NCI-H1092 (cell line): Measurements from ENCODE around the gene ADGRV1.
"Not testable (repeated sequence)": the region's sequence is repeated elsewhere in the genome, so short reads cannot be mapped to it uniquely, and the experiment has no call there.

Experiments
- DNase-seq: peaks from one replicate; lab custom pipeline; 2025; lab: John Stamatoyannopoulos, UW

Gene ADGRV1

DNA sequence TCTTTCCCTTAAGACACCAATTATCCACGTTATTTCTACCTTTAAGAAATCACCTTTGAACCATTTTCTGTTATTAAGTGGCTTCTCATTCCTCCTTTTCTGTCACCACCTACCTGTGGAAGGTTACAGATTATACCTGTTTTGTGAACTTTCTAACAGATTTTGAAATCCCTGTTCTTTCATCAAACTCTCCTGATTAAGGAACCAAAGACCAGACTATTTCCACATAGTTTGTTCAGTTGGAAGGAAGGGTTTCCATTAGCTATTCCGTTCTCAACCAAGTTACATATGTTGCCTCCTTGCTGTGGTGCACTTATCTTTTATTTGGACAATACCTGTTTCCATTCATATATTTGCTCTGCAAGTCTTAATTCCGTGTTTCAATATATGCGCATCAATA, 343.6 kb downstream of the ADGRV1 start:
- DNase-seq, result no peak

DNA sequence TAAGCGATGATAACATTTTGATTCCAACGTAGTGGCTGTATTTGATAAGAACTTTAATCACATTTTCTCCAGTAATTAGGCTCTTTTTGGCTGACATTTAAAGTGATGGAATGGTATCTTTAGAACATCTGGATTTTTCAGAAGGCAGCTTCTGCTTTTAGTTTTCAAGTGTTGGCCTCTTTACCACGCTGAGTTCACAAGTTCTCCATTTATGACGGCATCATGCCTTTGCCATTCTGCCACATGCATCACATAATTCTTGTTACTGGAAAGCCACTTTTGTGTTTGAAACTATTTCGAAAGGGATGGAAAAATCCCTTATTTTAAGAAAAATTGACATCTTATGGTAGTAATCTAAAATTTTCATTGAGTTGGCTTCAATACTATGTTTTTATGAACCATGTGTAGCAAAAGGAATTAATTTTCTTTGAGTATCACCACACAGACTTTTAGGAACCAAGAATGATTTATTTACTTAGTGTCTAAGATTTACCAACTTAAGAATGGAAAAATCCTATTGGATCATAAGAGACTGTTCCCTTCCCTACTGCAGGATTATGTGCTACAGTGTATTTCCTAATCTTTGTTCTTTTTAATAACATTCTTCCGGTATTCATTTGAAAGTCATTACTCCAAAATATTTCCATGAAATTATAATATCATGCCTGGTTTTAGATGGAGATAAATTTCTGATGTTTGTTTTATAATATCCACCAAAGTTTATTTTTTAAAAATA, 344.2 kb downstream of the ADGRV1 start:
- DNase-seq, result no peak

DNA sequence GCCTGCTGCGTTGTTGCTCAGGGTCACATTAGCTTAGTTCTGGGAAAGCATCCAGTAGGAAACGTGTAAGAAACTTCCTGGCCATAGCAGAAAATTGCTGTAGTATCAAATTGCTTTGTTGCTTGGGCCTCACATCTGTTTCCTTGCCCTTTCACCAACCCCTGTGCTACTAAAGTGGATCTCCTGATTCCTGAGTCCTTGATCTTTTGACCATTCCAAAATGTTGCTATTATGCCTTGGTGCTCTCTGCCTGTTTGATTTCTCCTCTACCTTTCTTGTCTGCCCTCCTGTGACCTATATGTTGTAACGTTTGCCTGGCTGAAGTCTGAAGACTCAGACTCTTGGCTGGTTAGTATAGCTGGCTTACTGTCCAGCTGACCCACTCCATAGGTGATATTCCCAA, 350.5 kb downstream of the ADGRV1 start:
- DNase-seq, result no peak

DNA sequence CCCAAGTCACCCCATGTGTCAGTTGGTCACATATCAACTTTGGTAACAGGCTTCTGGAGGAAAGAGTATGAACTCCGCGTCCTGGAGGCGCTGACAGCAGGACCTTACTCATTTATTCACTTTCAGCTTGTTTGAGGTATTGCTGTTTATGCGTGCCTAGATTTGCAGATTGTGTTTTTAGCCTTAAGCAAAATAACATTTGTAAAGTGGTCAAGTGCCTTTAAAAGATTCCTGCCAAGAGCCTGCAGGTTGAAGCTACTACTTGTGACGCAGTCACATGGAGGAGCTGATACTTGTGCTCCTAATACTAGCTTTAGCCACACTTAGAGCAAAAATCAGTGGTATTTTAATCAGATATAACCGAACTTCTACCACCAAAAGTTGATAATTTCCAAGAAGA, 351.3 kb downstream of the ADGRV1 start:
- DNase-seq, result no peak

DNA sequence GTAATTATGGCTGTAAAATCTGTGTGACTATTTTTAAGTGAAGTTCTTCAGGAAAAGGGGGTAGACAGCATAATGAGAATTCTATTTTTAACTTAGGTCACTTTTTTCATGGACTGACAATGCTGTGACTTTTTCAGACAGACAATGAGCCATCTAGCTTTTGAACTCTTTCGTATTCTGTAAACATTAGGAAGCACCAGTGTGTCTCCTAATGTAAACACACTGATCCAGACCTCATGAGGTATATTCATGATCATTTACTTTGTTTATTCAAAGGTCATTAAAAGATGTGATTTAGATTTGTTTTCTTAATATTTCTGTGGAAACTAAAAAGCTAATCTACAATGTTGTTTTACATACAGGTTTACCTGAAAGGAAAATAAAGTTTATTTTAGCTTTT, 352.6 kb downstream of the ADGRV1 start:
- DNase-seq, result no peak

DNA sequence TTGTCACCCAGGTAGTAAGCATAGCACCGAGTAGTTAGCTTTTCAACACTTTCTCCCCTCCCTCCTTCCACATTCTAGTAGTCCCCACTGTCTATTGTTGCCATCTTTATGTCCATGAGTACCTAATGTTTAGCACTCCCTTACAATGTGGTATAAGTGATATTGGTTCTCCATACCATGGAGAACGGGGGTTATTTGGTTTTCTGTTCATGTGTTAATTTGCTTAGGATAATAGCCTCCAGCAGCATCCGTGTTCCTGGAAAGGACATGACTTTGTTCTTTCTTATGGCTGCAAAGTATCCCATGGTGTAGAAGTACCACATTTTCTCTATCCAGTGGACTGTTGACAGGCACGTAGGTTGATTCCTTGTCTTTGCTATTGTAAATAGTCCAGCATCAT, 353.9 kb downstream of the ADGRV1 start:
- no peak for DNase-seq

DNA sequence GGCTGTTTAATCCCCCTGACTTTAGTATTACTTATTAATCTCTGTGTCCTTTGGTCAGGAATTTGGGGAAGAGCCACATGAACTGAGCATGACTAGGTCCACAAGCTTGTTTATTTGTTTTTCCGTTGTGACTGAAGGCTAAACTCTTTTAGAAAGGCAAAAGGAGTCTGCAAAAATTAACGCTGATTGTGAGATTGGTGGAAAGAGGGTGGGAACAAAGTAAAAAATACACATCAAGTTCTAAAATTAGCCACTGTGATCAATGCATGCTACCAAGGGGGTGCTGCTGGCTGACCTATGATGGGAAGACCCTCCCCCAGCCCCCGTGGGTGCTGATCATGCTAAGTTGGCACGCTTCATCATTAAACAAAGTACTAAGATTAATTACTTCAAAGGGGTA, 356.8 kb downstream of the ADGRV1 start:
- no peak for DNase-seq

DNA sequence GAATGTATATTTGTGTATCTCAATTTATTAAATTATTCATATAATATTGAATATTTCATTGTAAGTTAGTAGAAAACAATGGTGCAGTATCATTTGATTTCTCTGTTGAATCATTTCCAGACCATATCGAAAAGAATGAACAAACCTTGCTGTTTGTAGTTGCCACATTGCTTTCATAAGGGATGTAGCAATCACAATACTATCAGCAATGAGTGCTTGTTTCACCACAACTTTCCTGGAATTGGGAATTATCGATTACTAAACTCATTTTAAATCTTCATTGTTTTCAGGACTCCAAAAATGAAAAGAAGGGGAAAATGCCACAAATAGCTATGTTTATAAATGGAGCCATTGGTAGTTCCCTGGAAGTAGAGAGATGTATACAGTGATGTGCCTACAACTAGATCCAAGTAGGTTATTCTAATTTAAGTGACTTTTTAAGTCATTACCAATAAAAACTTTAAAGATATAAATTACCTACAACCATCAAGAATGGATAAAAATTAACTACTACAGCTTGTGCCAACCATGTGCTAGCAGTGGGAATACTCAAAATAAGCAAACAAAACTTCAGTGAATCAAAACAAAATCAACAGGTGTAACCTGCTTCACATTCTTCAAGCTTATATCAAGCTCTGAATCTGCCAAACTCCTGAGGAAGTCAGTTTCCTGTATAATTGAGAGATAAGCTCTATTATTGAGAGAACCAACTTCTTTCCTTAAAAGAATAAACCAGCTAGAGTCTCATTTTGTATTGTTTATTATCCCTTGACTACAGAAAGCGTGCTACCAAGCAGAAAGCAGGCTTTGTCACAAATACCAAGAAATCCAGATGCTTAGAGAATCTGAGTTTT, 358.6 kb downstream of the ADGRV1 start:
- no peak for DNase-seq

DNA sequence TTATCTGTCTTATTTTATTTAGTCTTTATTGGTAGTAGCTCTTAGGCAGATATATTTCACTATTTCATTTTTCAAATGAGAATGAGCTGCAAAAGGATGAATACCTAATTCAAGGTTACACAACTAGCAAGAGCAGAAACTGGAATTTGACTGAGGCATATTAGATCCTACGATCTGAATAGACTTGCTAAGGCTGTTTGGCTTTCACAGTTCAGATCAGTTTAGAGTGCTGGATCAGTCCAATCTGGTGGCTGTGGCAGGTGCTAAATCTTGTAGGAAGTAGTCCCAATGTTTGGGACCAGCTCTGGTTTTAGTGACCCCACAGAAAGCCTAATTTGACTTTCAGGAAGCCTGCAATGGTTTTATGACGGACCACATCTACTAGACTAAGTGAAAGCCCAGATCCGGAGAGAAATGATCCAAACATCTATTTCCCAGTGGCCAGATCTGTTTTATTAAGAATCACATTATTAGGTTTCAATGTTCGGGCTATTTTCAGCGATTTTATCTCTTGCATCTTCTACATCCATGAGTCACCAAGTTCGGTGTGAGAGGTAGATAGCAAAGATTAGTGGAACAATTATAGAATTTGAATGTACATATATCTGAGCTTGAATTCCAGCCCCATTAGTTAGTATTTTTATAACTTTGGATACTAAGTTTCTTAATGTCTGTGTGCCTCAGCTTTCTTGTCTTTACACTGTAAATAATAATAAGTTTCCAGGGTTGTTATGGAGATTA, 359.5 kb downstream of the ADGRV1 start:
- DNase-seq, result no peak

DNA sequence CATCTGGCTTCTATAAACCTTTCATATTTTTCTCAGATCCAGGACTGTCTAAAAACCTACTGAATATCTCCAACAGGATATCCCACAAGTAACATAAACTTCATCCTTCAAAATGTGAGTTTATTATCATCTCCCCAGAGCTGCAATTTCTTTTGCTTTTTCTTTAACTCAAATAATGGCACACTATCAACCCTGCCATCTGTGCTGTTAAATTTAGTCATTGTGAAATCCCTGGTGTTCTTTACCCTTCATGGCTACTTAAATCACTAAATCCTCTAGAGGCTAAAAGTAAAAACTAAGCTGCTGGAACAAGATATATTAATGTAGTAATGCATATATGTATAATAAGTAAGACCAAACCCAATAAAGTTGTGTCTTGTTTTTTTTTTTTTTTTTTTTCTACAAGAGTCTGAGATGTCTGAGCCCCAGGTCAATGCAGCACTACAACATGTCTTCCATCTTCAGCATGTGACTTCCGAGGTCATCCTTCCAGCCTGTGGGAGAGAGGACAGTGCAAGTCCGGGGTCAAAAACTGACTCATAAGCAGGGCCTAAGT, 362.9 kb downstream of the ADGRV1 start:
- DNase-seq, result no peak

DNA sequence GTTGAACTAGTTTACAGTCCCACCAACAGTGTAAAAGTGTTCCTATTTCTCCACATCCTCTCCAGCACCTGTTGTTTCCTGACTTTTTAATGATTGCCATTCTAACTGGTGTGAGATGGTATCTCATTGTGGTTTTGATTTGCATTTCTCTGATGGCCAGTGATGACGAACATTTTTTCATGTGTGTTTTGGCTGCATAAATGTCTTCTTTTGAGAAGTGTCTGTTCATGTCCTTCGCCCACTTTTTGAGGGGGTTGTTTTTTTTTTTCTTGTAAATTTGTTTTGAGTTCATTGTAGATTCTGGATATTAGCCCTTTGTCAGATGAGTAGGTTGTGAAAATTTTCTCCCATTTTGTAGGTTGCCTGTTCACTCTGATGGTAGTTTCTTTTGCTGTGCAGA, 365.6 kb downstream of the ADGRV1 start:
- not testable (repeated sequence) for DNase-seq

DNA sequence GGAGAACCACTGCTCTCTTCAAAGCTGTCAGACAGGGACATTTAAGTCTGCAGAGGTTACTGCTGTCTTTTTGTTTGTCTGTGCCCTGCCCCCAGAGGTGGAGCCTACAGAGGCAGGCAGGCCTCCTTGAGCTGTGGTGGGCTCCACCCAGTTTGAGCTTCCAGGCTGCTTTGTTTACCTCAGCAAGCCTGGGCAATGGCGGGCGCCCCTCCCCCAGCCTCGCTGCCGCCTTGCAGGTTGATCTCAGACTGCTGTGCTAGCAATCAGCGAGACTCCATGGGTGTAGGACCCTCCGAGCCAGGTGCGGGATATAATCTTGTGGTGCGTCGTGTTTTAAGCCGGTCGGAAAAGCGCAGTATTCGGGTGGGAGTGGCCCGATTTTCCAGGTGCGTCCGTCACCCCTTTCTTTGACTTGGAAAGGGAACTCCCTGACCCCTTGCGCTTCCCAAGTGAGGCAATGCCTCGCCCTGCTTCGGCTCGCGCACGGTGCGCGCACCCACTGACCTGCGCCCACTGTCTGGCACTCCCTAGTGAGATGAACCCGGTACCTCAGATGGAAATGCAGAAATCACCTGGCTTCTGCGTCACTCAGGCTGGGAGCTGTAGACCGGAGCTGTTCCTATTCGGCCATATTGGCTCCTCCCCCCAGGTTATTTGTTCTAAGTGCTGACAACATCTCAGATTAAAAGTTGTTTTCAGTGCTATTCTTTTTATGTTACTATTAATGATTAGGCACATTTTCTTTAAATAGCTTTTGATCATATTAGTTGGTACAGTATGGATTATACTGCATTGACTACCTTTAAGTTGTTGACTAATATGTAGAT, 370.6 kb downstream of the ADGRV1 start:
- not testable (repeated sequence) for DNase-seq

DNA sequence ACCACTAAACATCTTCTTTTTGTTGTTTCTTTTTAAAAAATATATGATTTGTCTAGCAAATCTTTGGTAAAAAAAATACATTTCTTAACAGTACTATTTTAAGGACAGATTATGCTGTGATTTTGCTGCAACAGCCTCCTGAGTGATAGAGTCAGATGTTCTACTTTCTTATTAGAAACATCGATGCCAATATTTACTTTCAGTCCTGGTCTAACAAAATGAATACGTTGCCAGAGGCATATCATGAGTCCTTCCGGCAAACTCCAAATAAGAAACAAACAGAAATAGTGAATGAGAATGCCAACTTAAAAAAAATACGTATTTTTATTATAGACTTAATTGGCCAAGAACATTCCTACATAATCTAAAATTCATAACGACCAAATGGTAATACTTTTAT, 371.5 kb downstream of the ADGRV1 start:
- DNase-seq, result no peak

DNA sequence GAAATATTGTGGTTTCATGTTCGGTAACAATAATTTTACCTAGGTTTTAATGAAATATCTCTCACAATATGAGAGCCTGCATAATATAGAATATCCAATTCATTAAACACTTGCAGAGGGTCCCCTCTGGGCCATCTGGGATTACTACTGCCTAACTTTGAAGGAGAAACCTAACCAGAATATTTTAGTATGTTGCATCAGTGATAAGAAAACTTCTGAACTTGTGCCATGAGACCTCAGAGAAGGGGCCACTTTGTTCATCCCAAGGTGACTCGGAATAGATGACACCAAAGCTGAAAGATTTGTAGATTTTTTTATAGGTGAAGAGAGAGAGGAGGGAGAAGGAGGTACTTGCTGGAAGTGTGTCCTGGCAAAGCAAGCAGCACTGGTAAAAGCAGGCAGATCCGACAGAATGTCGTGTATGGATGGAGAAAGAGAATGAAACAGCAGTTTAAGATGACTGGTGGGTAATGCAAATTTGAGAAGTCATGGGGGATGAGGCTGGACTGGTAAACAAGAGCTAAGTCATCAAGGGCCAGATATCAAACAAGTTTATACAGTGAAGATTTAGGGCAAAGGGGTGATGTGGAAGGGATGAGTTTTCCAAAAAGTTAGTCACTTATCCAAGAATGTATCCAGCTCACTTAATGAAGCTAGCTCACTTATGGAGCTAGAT, 372.3 kb downstream of the ADGRV1 start:
- no peak for DNase-seq

DNA sequence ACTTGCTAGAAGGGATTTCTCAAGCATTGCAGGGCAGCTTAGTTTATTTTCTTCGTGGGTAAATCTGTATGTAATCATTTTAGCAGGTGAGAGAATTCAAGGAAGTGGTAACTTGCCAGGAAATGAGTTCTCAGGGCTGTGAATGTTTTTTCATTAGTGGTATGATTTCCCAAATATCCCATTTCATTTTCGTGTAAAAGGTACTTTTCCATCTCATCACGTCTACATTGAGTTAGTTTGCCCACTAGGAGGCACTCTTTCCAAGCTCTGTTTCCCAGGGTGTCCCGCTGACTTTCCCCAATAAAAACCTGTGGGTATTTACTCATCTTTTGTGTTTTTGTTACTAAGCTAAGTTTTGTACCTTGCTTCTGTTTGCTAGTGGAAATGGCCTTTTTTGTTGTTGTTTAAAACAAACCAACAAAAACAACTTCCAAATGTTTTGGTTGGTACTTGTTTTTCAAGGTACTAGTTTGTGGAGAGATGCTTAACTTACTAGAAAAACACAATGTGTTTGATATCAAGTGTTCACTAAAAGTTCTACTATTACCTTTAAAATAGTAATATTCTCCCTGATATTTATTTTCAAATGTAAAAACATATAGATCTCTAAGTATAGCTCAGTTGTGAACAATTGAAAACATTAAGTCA, 373.6 kb downstream of the ADGRV1 start:
- DNase-seq, result no peak

DNA sequence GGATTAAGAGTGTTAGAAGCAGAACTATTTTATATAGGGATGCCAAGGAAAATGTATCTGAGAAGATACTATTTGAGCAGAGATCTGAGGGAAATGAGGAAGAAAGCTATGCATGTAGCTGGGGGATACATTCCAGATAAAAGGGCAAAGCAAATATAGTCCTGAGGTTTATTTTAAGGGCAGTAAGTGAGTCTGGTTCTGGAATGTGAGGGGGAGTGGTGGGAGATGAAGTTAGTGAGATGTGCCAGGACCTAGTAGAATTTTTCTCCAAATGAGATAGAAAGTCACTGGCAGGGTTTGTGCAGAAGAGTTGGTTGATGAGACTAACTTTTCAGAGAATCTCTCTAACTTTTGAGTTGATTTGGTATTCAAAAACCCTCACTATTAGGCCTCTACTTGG, 374.7 kb downstream of the ADGRV1 start:
- DNase-seq, result no peak

DNA sequence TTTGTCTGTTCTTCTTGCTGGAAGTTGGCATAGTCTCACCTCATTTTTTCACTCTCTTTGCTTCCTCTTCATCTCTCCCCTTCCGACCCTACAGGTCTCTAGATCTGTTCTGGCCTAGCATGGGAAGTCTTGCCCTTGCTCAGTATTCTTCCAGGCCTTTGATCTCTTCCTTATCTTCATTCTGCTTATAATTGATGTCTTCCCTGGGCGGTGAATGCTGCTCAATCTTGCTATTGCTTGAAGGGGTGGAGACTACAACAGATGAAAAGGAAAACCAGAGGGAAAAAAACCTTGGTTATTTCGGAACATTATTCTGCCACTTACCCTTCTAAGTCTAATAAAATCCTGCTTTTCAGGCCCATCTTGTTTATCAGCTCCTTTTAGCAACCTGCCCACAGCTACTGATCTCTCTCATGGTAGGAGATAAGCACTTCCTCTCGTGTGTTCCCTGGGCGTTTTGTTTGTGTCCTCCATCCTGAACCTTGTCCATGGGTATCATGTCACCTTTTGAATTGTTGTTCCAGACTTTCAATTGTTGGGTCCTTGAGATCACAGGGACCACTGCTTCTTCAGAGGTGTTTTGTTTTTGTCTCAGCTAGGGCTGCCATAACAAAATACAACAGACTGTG, 375.6 kb downstream of the ADGRV1 start:
- no peak for DNase-seq

DNA sequence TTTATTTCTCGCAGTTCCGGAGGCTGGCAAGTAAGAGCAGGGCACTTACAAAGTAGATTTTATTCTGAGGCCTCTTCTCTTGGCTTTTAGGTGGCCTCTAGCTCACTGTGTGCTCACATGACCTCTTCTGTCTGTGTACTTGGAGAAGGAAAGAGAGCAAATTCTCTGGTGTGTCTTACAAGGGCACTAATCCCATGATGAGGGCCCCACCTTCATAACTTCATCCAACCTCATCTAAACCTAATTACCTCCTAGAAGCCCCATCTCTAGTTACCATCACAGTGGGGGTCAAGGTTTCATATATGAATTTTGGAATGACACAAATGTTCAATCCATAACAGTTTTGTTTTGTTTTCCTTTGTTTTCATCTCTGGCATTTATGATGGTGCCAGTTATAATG, 376.1 kb downstream of the ADGRV1 start:
- DNase-seq, result no peak

DNA sequence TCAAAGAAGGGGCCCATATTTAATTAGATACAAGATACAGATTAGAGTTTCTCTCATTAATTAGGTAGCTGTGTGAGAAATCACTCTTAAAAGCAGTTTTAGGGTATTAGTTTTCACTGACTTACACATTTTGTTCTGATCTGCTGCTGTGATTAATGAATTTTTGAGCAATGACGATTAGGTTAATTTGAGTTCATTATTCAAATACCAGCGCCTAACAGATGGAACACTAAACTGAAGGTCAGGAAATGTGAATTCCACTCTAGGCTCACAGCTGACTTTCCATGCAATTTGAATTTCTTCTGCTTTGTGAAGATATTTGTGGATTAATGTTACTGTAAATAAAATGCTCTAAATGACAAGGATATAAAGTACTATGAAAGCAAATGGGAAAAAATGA, 380.6 kb downstream of the ADGRV1 start:
- DNase-seq, result no peak
